B cell (primary cell): ENCODE measurements around the gene CDC42EP4.

Experiments used
- CTCF ChIP-seq: fragments of 200-600 bp; IDR thresholded peaks from one replicate; pipeline ENCODE4 v1.8.0; 2022; ENCODE audit warnings: antibody characterized with exemption, mild to moderate bottlenecking
- EZH2 ChIP-seq: IDR thresholded peaks from 2 replicates; pipeline ENCODE4 v1.6.1; 2012; ENCODE audit warnings: borderline replicate concordance, low read depth, mild to moderate bottlenecking, moderate library complexity, low read length; ENCODE audit not compliant: insufficient read depth, poor library complexity, severe bottlenecking

- TF ChIP-seq CTCF, result no peak
- TF ChIP-seq EZH2, result no peak
Measured at GRCh38 chr17:73284906-73285602, 26.7 kb downstream of the CDC42EP4 start.
